Heart right ventricle (tissue), 16 donors: ENCODE results near the gene COX7A2L. TPM values are rescaled to one million over a fixed set of nuclear protein-coding genes. Genes with fewer than 3 reads are reported as not detected.

Experiments used
- ATAC-seq, 8 donors: fragments of 200-7000 bp; cut with Tn5 transposase; one replicate each; pipeline ENCODE4 v1.9.1; 2020; ENCODE audit warnings: mild to moderate bottlenecking in 8 of 8, moderate library complexity in 8 of 8, moderate number of reproducible peaks in 1 of 8
- DNase-seq, 2 donors: peaks; one replicate each; pipeline ENCODE4 v3.0.0-alpha.2; 2020
- H3K27ac ChIP-seq, 10 donors: fragments of 200-600 bp; sonication (generic) in 2 of 10; one replicate each; pipeline versions ENCODE4 v1.5.0 to v1.8.0; 2020 to 2022; ENCODE audit warnings: mild to moderate bottlenecking in 3 of 10
- H3K27me3 ChIP-seq, 7 donors: fragments of 200-600 bp; one replicate each; pipeline ENCODE4 v1.8.0; 2021 to 2022; ENCODE audit warnings: mild to moderate bottlenecking in 2 of 7
- H3K36me3 ChIP-seq, 9 donors: fragments of 200-600 bp; sonication (generic) in 1 of 9; one replicate each; pipeline versions ENCODE4 v1.5.0 to v1.8.0; 2020 to 2022; ENCODE audit warnings: mild to moderate bottlenecking in 2 of 9
- H3K4me1 ChIP-seq, 9 donors: fragments of 200-600 bp; sonication (generic) in 1 of 9; one replicate each; pipeline versions ENCODE4 v1.5.0 to v1.8.0; 2020 to 2022; ENCODE audit warnings: mild to moderate bottlenecking in 4 of 9
- H3K4me3 ChIP-seq, 10 donors: fragments of 200-600 bp; sonication (generic) in 2 of 10; one replicate each; pipeline versions ENCODE4 v1.5.0 to v1.8.0; 2020 to 2022; ENCODE audit warnings: mild to moderate bottlenecking in 7 of 10, moderate library complexity in 2 of 10
- H3K9me3 ChIP-seq, 11 donors: fragments of 200-600 bp in 10 of 11; sonication (generic) in 2 of 11; one replicate each; pipeline versions ENCODE4 v1.5.0 to v1.8.0; 2013 to 2022; ENCODE audit warnings: mild to moderate bottlenecking in 2 of 11, control low read depth in 1 of 11, moderate library complexity in 1 of 11
- CTCF ChIP-seq, 9 donors: fragments of 200-600 bp; sonication (generic) in 2 of 9; IDR thresholded peaks; one replicate each; pipeline versions ENCODE4 v1.5.0 to v1.8.0; 2021 to 2022; ENCODE audit warnings: antibody characterized with exemption in 9 of 9, mild to moderate bottlenecking in 5 of 9, moderate library complexity in 1 of 9
- WGBS, 2 donors: extraction: QIAGEN DNeasy Blood & Tissue Kit; methylation state at CpG; one replicate each; pipeline ENCODE4 v1.1.7; 2013; ENCODE audit warnings: inconsistent platforms in 1 of 2; 5-methylcytosine and 5-hydroxymethylcytosine counted together
- intact Hi-C, 10 donors: fragments of 100-400 bp; cut with DNase I; formaldehyde crosslinking; loops; one replicate each; pipeline versions ENCODE4 v1.11.1 to v1.14.2; 2022
- polyA plus RNA-seq, 2 donors: library from polyadenylated mRNA; stranded (reverse); fragments of 200-250 nt; gene quantifications; one replicate each; pipeline ENCODE4 v1.2.3, GENCODE V29; 2013
- total RNA-seq, 10 donors: library from RNA; stranded (reverse); fragmentation: NEBNext Ultra II Directional in 3 of 10; extraction: Animal tissue kit (Norgen Biotek cat#: 25700) in 3 of 10; gene quantifications; one replicate each; pipeline versions ENCODE4 v1.2.1 to v1.2.4, GENCODE V29; 2021 to 2023
- donor health status: Arrhythmogenic right ventricular cardiomyopathy.
- donor health status: ischemic (EF 13 %, LVEDD 7.1; RV severe dilation, severe dysfunction).
- donor health status: healthy with polysubstance abuse.
- donor health status: DM: no; HTN: yes; CAD: no.
- donor health status: DM: no; HTN: no; CAD: no.
- donor health status: ischemic (EF 25% LVEDD 6.9; RV normal size, moderate dysfunction).
- donor health status: ischemic (EF 25% LVEDD 5.7; RV mildly dilated, moderate dysfunction).
- donor health status: healthy.
- donor health status: DM: yes; HTN: yes; CAD: no.
- donor health status: Ischemic cardiomyopathy.
- donor health status: ischemic (EF 35%, LVEDD 5.7; RV mildly dilated, moderate dysfunction).
- donor health status: nonischemic (EF 11% LVEDD 7.7; RV severe dilation, severe dysfunction).
- donor health status: DM: yes; HTN: yes; CAD: no.
- donor health status: PGD.
- donor health status: ischemic (EF 29% LVEDD 5.4; RV normal size, mild dysfunction).
- donor health status: nonischemic (EF 23%, LVEDD 6.1; RV moderate dilation, normal function).

Gene COX7A2L
- total and polyA plus RNA-seq, 12 donors, result 36.4 to 141 (median 106) TPM

DNA sequence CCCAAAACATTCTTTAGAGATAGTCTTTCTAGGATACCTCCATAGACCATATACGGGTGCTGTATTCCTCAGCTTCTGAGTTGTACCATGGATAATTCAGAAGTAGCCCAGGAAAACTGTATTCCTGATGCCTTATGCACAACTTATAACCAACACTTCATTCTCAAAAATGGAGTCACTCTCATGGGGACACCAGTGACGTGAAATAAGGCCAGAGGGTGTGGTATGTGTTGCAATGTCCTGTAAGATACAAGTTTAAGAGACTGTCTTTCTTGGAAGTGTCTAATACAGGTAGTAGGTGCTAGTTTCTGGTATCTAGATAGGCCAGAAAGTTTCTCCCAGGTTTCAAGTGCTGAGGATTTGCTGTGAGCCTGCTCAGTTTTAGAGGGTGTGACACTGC lies 36.1 kb downstream of the COX7A2L start:
- no peak for DNase-seq
- no peak for TF ChIP-seq CTCF (IDR thresholded peaks at IDR 0.05)
- Histone ChIP-seq H3K4me1 (no peaks in the 10 kb centered on the region), H3K27ac (no peak overlapping the region), H3K4me3 (no peak overlapping the region), H3K27me3 (no peaks in the 10 kb centered on the region), H3K9me3 (no peaks in the 10 kb centered on the region), H3K36me3 (peaks cover 0 to 86% (median 5%) of the 10 kb centered on the region in 9 donors)
- intact Hi-C loops, result loop anchor here in 6 of 10 donors (5.0 to 10.0 kb wide), 3 partner anchors 228 to 470 kb away; no protein-coding TSS in a partner anchor
- ATAC-seq, result no peak
- WGBS, 2 donors, result 83 to 87% methylated on average over 2 of the region's 2 CpGs

DNA sequence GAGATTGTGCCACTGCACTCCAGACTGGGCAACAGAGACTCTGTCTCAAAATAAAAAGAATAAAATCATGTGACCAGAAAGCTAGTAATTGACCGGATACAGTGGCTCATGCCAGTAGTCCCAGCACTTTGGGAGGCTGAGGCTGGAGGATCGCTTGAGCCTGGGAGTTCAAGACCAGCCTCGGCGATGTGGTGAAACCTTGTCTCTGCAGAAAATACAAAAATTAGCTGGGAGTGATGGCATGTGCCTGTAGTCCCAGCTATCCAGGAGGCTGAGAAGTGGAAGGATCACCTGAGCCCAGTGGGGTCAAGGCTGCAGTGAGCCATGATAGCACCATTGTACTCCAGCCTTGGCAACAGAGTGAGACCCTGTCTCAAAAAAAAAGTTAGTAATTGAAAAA lies 36.8 kb downstream of the COX7A2L start:
- H3K27me3 ChIP-seq, result no peaks in the 10 kb centered on the region
- intact Hi-C loops, result loop anchor here in 2 of 10 donors (10.0 kb wide), 2 partner anchors 229 to 469 kb away; no protein-coding TSS in a partner anchor
- H3K27ac ChIP-seq, result no peak overlapping the region
- H3K4me1 ChIP-seq, result no peaks in the 10 kb centered on the region
- no peak for ATAC-seq
- TF ChIP-seq CTCF (IDR thresholded peaks at IDR 0.05), result no peak
- peaks cover 0 to 86% (median 0%) of the 10 kb centered on the region in 9 donors for H3K36me3 ChIP-seq
- H3K9me3 ChIP-seq, result no peaks in the 10 kb centered on the region
- H3K4me3 ChIP-seq, result no peak overlapping the region
- no peak for DNase-seq
- 98% methylated on average over 4 of the region's 4 CpGs for WGBS, 2 donors

GRCh38 chr2:42321452-42322064 lies 39.5 kb downstream of the COX7A2L start:
- Histone ChIP-seq H3K4me3 (no peak overlapping the region), H3K27ac (no peak overlapping the region), H3K4me1 (no peaks in the 10 kb centered on the region), H3K36me3 (peaks cover 0 to 86% (median 4%) of the 10 kb centered on the region in 9 donors), H3K27me3 (no peaks in the 10 kb centered on the region), H3K9me3 (no peaks in the 10 kb centered on the region)
- 72 to 92% methylated on average over 2 of the region's 2 CpGs for WGBS, 2 donors
- TF ChIP-seq CTCF (IDR thresholded peaks at IDR 0.05), result no peak
- intact Hi-C loops, result loop anchor here in 2 of 10 donors (10.0 kb wide), 2 partner anchors 227 to 467 kb away; no protein-coding TSS in a partner anchor
- ATAC-seq, result no peak
- DNase-seq, result no peak

DNA sequence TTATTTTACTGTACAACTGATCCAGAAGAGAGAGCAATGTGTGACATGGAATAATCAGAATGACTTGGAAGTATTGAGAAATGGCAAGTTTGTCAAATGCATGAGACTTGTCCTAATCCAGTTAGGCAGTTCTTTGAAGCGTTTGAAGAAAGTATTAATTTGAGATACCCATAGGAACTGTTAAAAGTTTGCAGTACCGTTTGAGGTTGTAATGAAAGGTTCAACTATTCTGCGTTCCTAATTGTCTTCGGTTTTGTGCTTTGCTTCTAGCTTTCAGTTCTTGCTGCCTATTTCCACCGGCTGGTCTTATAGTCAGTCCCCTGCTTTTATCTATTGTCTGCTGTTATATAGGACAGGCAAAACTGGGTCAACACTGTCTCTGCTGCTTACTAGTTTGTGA lies 41.8 kb downstream of the COX7A2L start:
- Histone ChIP-seq H3K27ac (no peak overlapping the region), H3K4me1 (peaks cover 0 to 14% (median 0%) of the 10 kb centered on the region in 9 donors), H3K9me3 (no peaks in the 10 kb centered on the region), H3K36me3 (peaks cover 0 to 84% (median 4%) of the 10 kb centered on the region in 9 donors), H3K27me3 (no peaks in the 10 kb centered on the region), H3K4me3 (no peak overlapping the region)
- ATAC-seq (no peak), DNase-seq (no peak)
- TF ChIP-seq CTCF (IDR thresholded peaks at IDR 0.05), result no peak
- intact Hi-C loops, result no loop called here
- 95 to 98% methylated on average over 5 of the region's 5 CpGs for WGBS, 2 donors
